H1 (cell line): ENCODE data around the gene SCRG1. TPM values are rescaled to one million over a fixed set of nuclear protein-coding genes. Genes with fewer than 3 reads are reported as not detected.

Experiments used
- CTCF ChIA-PET: fragments of 300-600 bp; sonication (Branson Sonifier 250); formaldehyde crosslinking; loops from one replicate; lab custom pipeline; 2021; ENCODE audit not compliant: partially characterized antibody; lab: Charles Lee
- POLR2A ChIA-PET: fragments of 300-600 bp; sonication (Branson Sonifier 250); formaldehyde crosslinking; loops from one replicate; lab custom pipeline; 2021; ENCODE audit warnings: inconsistent platforms; ENCODE audit not compliant: partially characterized antibody; lab: Charles Lee
- DNase-seq, 2 experiments: peaks; one replicate each; pipeline versions ENCODE4 v3.0.0 to v3.0.0-alpha.2; 2010 to 2022; ENCODE audit warnings: low spot score in 2 of 2, low read depth in 1 of 2, mixed read lengths in 1 of 2
- FAIRE-seq: peaks from 2 replicates; lab custom pipeline; 2011; peaks lifted over from hg19 to GRCh38; lab: Jason Lieb, UNC
- H2AFZ ChIP-seq: 2 replicates; pipeline ENCODE4 v1.8.1; 2012; ENCODE audit warnings: low read length, inconsistent platforms
- H2AK5ac ChIP-seq: 2 replicates; pipeline ENCODE4 v1.6.1; 2013; ENCODE audit warnings: low read depth, low read length
- H2BK120ac ChIP-seq: replicated peaks from 2 replicates; pipeline ENCODE3; 2013; ENCODE audit warnings: low read depth, low read length, inconsistent platforms
- H2BK12ac ChIP-seq: 2 replicates; pipeline ENCODE4 v1.6.1; 2013; ENCODE audit warnings: low read depth, low read length
- H2BK15ac ChIP-seq: 2 replicates; pipeline ENCODE4 v1.6.1; 2013; ENCODE audit warnings: low read length
- H2BK20ac ChIP-seq: 2 replicates; pipeline ENCODE4 v1.6.1; 2013; ENCODE audit warnings: low read length
- H2BK5ac ChIP-seq: 2 replicates; pipeline ENCODE4 v1.6.1; 2013; ENCODE audit warnings: low read depth, low read length
- H3K14ac ChIP-seq: 2 replicates; pipeline ENCODE4 v1.6.1; 2013; ENCODE audit warnings: inconsistent platforms; ENCODE audit not compliant: insufficient read length
- H3K18ac ChIP-seq: 2 replicates; pipeline ENCODE4 v1.6.1; 2013; ENCODE audit warnings: low read length; ENCODE audit errors: extremely low read depth
- H3K23ac ChIP-seq: 2 replicates; pipeline ENCODE4 v1.6.1; 2013; ENCODE audit warnings: inconsistent platforms; ENCODE audit not compliant: insufficient read length
- H3K23me2 ChIP-seq: 2 replicates; pipeline ENCODE4 v1.6.1; 2013; ENCODE audit warnings: low read depth, low read length
- H3K27ac ChIP-seq: 2 replicates; pipeline ENCODE4 v1.6.1; 2011; ENCODE audit warnings: low read depth, low read length, inconsistent platforms
- H3K27me3 ChIP-seq, 4 experiments: replicated peaks in 1 of 4; 1 replicate in 1 of 4; 2 replicates in 3 of 4; pipeline versions ENCODE4 v1.6.1 to v1.8.1; 2011 to 2013; ENCODE audit warnings: low read length in 3 of 4, mild to moderate bottlenecking in 3 of 4, inconsistent platforms in 2 of 4, mixed read lengths in 2 of 4, moderate library complexity in 1 of 4; ENCODE audit not compliant: control insufficient read depth in 3 of 4, insufficient read depth in 3 of 4; ENCODE audit errors: extremely low read depth in 1 of 4
- H3K36me3 ChIP-seq, 4 experiments: 2 replicates each; pipeline versions ENCODE4 v1.6.1 to v1.8.1; 2011 to 2013; ENCODE audit warnings: mild to moderate bottlenecking in 4 of 4, low read length in 3 of 4, moderate library complexity in 2 of 4, control low read depth in 1 of 4, inconsistent platforms in 1 of 4; ENCODE audit not compliant: insufficient read depth in 4 of 4, control insufficient read depth in 2 of 4
- H3K4ac ChIP-seq: replicated peaks from 2 replicates; pipeline ENCODE3; 2013; ENCODE audit warnings: low read length, low read depth, mixed read lengths, inconsistent platforms; ENCODE audit not compliant: insufficient read length
- H3K4me1 ChIP-seq, 4 experiments: replicated peaks in 1 of 4; 1 replicate in 1 of 4; 2 replicates in 3 of 4; pipeline versions ENCODE4 v1.6.1 to v1.8.1; 2011 to 2013; ENCODE audit warnings: low read length in 3 of 4, inconsistent platforms in 2 of 4, mixed read lengths in 1 of 4; ENCODE audit not compliant: insufficient read depth in 4 of 4, control insufficient read depth in 3 of 4
- H3K4me2 ChIP-seq, 2 experiments: 2 replicates each; pipeline versions ENCODE4 v1.6.1 to v1.8.1; 2011 to 2013; ENCODE audit warnings: low read depth in 2 of 2, low read length in 2 of 2, control low read depth in 1 of 2, inconsistent platforms in 1 of 2, mild to moderate bottlenecking in 1 of 2; ENCODE audit not compliant: insufficient read depth in 1 of 2
- H3K4me3 ChIP-seq, 4 experiments: fragments of 200-600, 300-600 bp in 1 of 4; sonication (generic), shearing (Covaris generic), sonication (Bioruptor Twin) in 1 of 4; 2 replicates each; pipeline versions ENCODE4 v1.5.1 to v1.8.1; 2011 to 2016; ENCODE audit warnings: low read length in 4 of 4, low read depth in 3 of 4, control low read depth in 2 of 4, inconsistent platforms in 2 of 4, mild to moderate bottlenecking in 2 of 4, mixed read lengths in 1 of 4, moderate library complexity in 1 of 4; ENCODE audit not compliant: insufficient read depth in 2 of 4; ENCODE audit errors: extremely low read depth in 1 of 4
- H3K56ac ChIP-seq: replicated peaks from 2 replicates; pipeline ENCODE3; 2013; ENCODE audit warnings: low read depth, mild to moderate bottlenecking, mixed read lengths, low read length, inconsistent platforms; ENCODE audit not compliant: insufficient read length
- H3K79me1 ChIP-seq: 2 replicates; pipeline ENCODE4 v1.6.1; 2013; ENCODE audit warnings: low read depth, low read length, control low read depth
- H3K79me2 ChIP-seq, 2 experiments: 2 replicates each; pipeline versions ENCODE4 v1.6.1 to v1.8.1; 2012 to 2013; ENCODE audit warnings: low read length in 2 of 2, mild to moderate bottlenecking in 2 of 2, inconsistent platforms in 1 of 2; ENCODE audit not compliant: insufficient read depth in 2 of 2, control insufficient read depth in 1 of 2
- H3K9ac ChIP-seq, 4 experiments: replicated peaks in 1 of 4; 1 replicate in 1 of 4; 2 replicates in 3 of 4; pipeline versions ENCODE4 v1.6.1 to v1.8.1; 2011 to 2013; ENCODE audit warnings: low read depth in 3 of 4, low read length in 3 of 4, control low read depth in 2 of 4, mild to moderate bottlenecking in 2 of 4, moderate library complexity in 2 of 4, inconsistent platforms in 1 of 4; ENCODE audit errors: extremely low read depth in 1 of 4
- H3K9me3 ChIP-seq, 2 experiments: 2 replicates each; pipeline versions ENCODE4 v1.6.1 to v1.8.1; 2012 to 2013; ENCODE audit warnings: mild to moderate bottlenecking in 2 of 2, moderate library complexity in 2 of 2, control low read depth in 1 of 2, inconsistent platforms in 1 of 2, low read depth in 1 of 2, low read length in 1 of 2, mixed read lengths in 1 of 2; ENCODE audit not compliant: insufficient read depth in 2 of 2
- H4K20me1 ChIP-seq, 2 experiments: replicated peaks in 1 of 2; 2 replicates each; pipeline versions ENCODE3 to v1.8.1; 2011 to 2013; ENCODE audit warnings: inconsistent platforms in 2 of 2, low read length in 2 of 2, mild to moderate bottlenecking in 1 of 2; ENCODE audit not compliant: insufficient read depth in 2 of 2, control insufficient read depth in 1 of 2
- H4K5ac ChIP-seq: 2 replicates; pipeline ENCODE4 v1.6.1; 2013; ENCODE audit warnings: low read length, low read depth, mixed read lengths, inconsistent platforms; ENCODE audit not compliant: insufficient read length
- H4K8ac ChIP-seq: 2 replicates; pipeline ENCODE4 v1.8.0; 2013; ENCODE audit warnings: mild to moderate bottlenecking, moderate library complexity, low read length, inconsistent platforms; ENCODE audit not compliant: insufficient read depth; ENCODE audit errors: extremely low read depth
- H4K91ac ChIP-seq: replicated peaks from 2 replicates; pipeline ENCODE3; 2013; ENCODE audit warnings: low read length, mixed read lengths, inconsistent platforms; ENCODE audit not compliant: insufficient read length
- SIN3A ChIP-seq, 2 experiments: IDR thresholded peaks in 1 of 2; conservative IDR thresholded peaks in 1 of 2; 2 replicates each; pipeline ENCODE4 v1.6.1; 2011 to 2012; ENCODE audit warnings: low read length in 2 of 2, improper control_type of control experiment in 1 of 2, low read depth in 1 of 2, mild to moderate bottlenecking in 1 of 2
- TCF12 ChIP-seq: IDR thresholded peaks from 2 replicates; pipeline ENCODE4 v1.6.1; 2011; ENCODE audit warnings: low read depth, mild to moderate bottlenecking, low read length
- USF2 ChIP-seq: IDR thresholded peaks from 2 replicates; pipeline ENCODE4 v1.6.1; 2011; ENCODE audit warnings: low read length, improper control_type of control experiment
- WGBS, 2 experiments: shearing (Covaris generic) in 1 of 2; methylation state at CpG; one replicate each; pipeline versions ENCODE4 v1.1.6 to v1.1.7; 2013 to 2015; ENCODE audit warnings: low lambda C conversion rate in 2 of 2, mixed read lengths in 2 of 2, inconsistent platforms in 1 of 2, low coverage in 1 of 2, missing lambda C conversion rate in 1 of 2; ENCODE audit not compliant: insufficient replicate concordance in 2 of 2, insufficient coverage in 1 of 2, insufficient read length in 1 of 2; ENCODE audit errors: extremely low coverage in 1 of 2, missing lambda C conversion rate in 1 of 2; 5-methylcytosine and 5-hydroxymethylcytosine counted together
- polyA plus RNA-seq, 7 experiments: library from polyadenylated mRNA; depleted of rRNA in 3 of 7; stranded (reverse) in 5 of 7; unstranded in 2 of 7; fragments of >200 nt in 5 of 7; fragments of 200-250 nt in 2 of 7; gene quantifications; 1 replicate in 5 of 7; 2 replicates in 1 of 7; 4 replicates in 1 of 7; pipeline versions ENCODE4 v1.2.1 to v1.2.3, GENCODE V29; 2011 to 2013; ENCODE audit warnings: missing spikeins in 2 of 7, mixed read lengths in 2 of 7
- total RNA-seq: library from RNA; stranded (reverse); fragmentation: NEBNext Ultra II Directional; extraction: Animal tissue kit (Norgen Biotek cat#: 25700); gene quantifications from 2 replicates; pipeline ENCODE4 v1.2.1, GENCODE V29; 2021

Gene SCRG1
- total and polyA plus RNA-seq, 2 of the 8 experiments (the other 6 are each of a cell fraction or from before 2014, with no cell fraction given), result not detected

- ChIA-PET CTCF (interaction anchor here (1.3 to 1.4 kb wide), 2 partner anchors 13 to 25 kb away, joined by 3 to 6 read pairs; no protein-coding TSS in a partner anchor), POLR2A (no interaction called here)
- Histone ChIP-seq H2AK5ac (no peak overlapping the region), H4K20me1 (no peaks in the 10 kb centered on the region), H3K18ac (no peak overlapping the region), H3K79me1 (no peaks in the 10 kb centered on the region), H3K27ac (no peak overlapping the region), H3K4me1 (no peaks in the 10 kb centered on the region), H3K9me3 (no peaks in the 10 kb centered on the region), H3K4ac (no peak overlapping the region), H3K36me3 (no peaks in the 10 kb centered on the region), H3K4me3 (no peak overlapping the region), H4K8ac (no peak overlapping the region), H3K9ac (no peak overlapping the region), H3K14ac (no peak overlapping the region), H2BK120ac (no peak overlapping the region), H2BK12ac (no peak overlapping the region), H3K79me2 (no peaks in the 10 kb centered on the region), H2BK15ac (no peak overlapping the region), H3K56ac (no peak overlapping the region), H3K27me3 (no peaks in the 10 kb centered on the region), H4K5ac (no peak overlapping the region), H2BK20ac (no peak overlapping the region), H3K23ac (no peak overlapping the region), H3K23me2 (no peaks in the 10 kb centered on the region), H2BK5ac (no peak overlapping the region), H3K4me2 (no peak overlapping the region), H4K91ac (no peak overlapping the region), H2AFZ (no peak overlapping the region)
- no peak for DNase-seq
- no peak for TF ChIP-seq USF2
- TF ChIP-seq SIN3A (conservative IDR thresholded peaks at IDR 0.05 in 1 of 2, IDR thresholded peaks at IDR 0.05 in 1 of 2; ENCODE audit: low read depth in 1 of 2, low read length in 2 of 2), result no peak
- no peak for TF ChIP-seq TCF12
- no peak for FAIRE-seq
- 95% methylated on average over 1 of the region's 1 CpG; no CpG with 5 or more reads in 1 of the 2 experiments for WGBS, 2 experiments
Measured at GRCh38 chr4:173446416-173446815, 47.5 kb upstream of the SCRG1 start.
